SK-N-SH (cell line): Measurements from ENCODE around the gene NEK5. TPM values are rescaled to one million over a fixed set of nuclear protein-coding genes. Genes with fewer than 3 reads are reported as not detected.

Experiments used
- CTCF ChIA-PET: fragments of 300-600, 350-600 bp; formaldehyde crosslinking; extraction: SDS; loops from one replicate; lab custom pipeline; 2021; lab: Yijun Ruan, JAX
- POLR2A ChIA-PET: fragments of 350-600 bp; sonication (Branson Sonifier 250); formaldehyde crosslinking; extraction: SDS; loops from one replicate; lab custom pipeline; 2020; ENCODE audit warnings: antibody characterized with exemption, inconsistent platforms; lab: Yijun Ruan, JAX
- DNase-seq: peaks from one replicate; pipeline ENCODE4 v3.0.0; 2012
- H2AFZ ChIP-seq: fragments of 200-600 bp; sonication (generic); 2 replicates; pipeline ENCODE4 v1.8.1; 2016; ENCODE audit warnings: antibody characterized with exemption, mild to moderate bottlenecking, low read depth
- H3F3A ChIP-seq: fragments of 200-600 bp; sonication (generic); replicated peaks from 2 replicates; pipeline ENCODE3; 2016; ENCODE audit warnings: antibody characterized with exemption, mild to moderate bottlenecking; ENCODE audit not compliant: insufficient read depth
- H3K27ac ChIP-seq, 2 experiments: fragments of 200-500 bp in 1 of 2; fragments of 200-600 bp in 1 of 2; sonication (Bioruptor generic) in 1 of 2; sonication (generic), shearing (Covaris generic) in 1 of 2; 2 replicates each; pipeline versions ENCODE4 v1.5.1 to v1.6.1; 2014 to 2016; ENCODE audit warnings: low read depth in 2 of 2, inconsistent platforms in 1 of 2, low read length in 1 of 2, mild to moderate bottlenecking in 1 of 2, mixed read lengths in 1 of 2
- H3K27me3 ChIP-seq: fragments of 200-600 bp; sonication (generic), shearing (Covaris generic); 2 replicates; pipeline ENCODE4 v1.6.1; 2016; ENCODE audit warnings: mixed run types; ENCODE audit not compliant: insufficient read depth
- H3K36me3 ChIP-seq, 2 experiments: fragments of 200-500 bp in 1 of 2; fragments of 200-600 bp in 1 of 2; sonication (Bioruptor generic) in 1 of 2; sonication (generic) in 1 of 2; replicated peaks in 1 of 2; 2 replicates each; pipeline versions ENCODE3 to v1.5.1; 2014 to 2016; ENCODE audit warnings: low read length in 1 of 2, mild to moderate bottlenecking in 1 of 2; ENCODE audit not compliant: insufficient read depth in 2 of 2, control insufficient read depth in 1 of 2
- H3K4me1 ChIP-seq, 2 experiments: fragments of 200-500 bp in 1 of 2; fragments of 200-600 bp in 1 of 2; sonication (Bioruptor generic) in 1 of 2; sonication (generic), shearing (Covaris generic) in 1 of 2; 2 replicates each; pipeline versions ENCODE4 v1.5.1 to v1.6.1; 2014 to 2016; ENCODE audit warnings: low read depth in 1 of 2, low read length in 1 of 2, mixed run types in 1 of 2; ENCODE audit not compliant: insufficient read depth in 2 of 2, control insufficient read depth in 1 of 2
- H3K4me2 ChIP-seq: fragments of 200-600 bp; sonication (generic), shearing (Covaris generic); 2 replicates; pipeline ENCODE4 v1.6.1; 2017; ENCODE audit warnings: mixed run types
- H3K4me3 ChIP-seq, 2 experiments: fragments of 200-500 bp in 1 of 2; fragments of 200-600 bp in 1 of 2; sonication (Bioruptor generic) in 1 of 2; sonication (generic), shearing (Covaris generic) in 1 of 2; 2 replicates each; pipeline versions ENCODE4 v1.5.1 to v1.8.1; 2014 to 2016; ENCODE audit warnings: low read depth in 2 of 2, inconsistent platforms in 1 of 2, low read length in 1 of 2, mild to moderate bottlenecking in 1 of 2, mixed read lengths in 1 of 2, moderate library complexity in 1 of 2
- H3K79me2 ChIP-seq: fragments of 200-600 bp; sonication (generic); 2 replicates; pipeline ENCODE4 v1.8.1; 2017; ENCODE audit warnings: mild to moderate bottlenecking; ENCODE audit not compliant: insufficient read depth
- H3K9ac ChIP-seq: fragments of 200-600 bp; sonication (generic); 2 replicates; pipeline ENCODE4 v1.6.1; 2017; ENCODE audit warnings: mixed run types
- H3K9me2 ChIP-seq: fragments of 200-600 bp; sonication (generic); 2 replicates; pipeline ENCODE4 v1.6.1; 2017; ENCODE audit warnings: mixed run types
- H3K9me3 ChIP-seq: fragments of 200-600 bp; sonication (generic); 2 replicates; pipeline ENCODE4 v1.6.1; 2017; ENCODE audit warnings: mixed run types, mild to moderate bottlenecking, moderate library complexity
- H4K20me1 ChIP-seq: fragments of 200-600 bp; sonication (generic); 2 replicates; pipeline ENCODE4 v1.6.1; 2017; ENCODE audit warnings: mild to moderate bottlenecking, mixed run types; ENCODE audit not compliant: insufficient read depth
- CHD2 ChIP-seq: fragments of 150-350 bp; IDR thresholded peaks from 2 replicates; pipeline ENCODE4 v1.6.1; 2018; ENCODE audit warnings: low read length; ENCODE audit not compliant: partially characterized antibody
- CTCF ChIP-seq: fragments of 200-600 bp; sonication (generic); IDR thresholded peaks from 2 replicates; pipeline ENCODE4 v1.6.1; 2017; ENCODE audit warnings: antibody characterized with exemption, mild to moderate bottlenecking, moderate library complexity
- FOSL2 ChIP-seq: IDR thresholded peaks from 2 replicates; pipeline ENCODE4 v1.4.0; 2012; ENCODE audit warnings: low read depth, mild to moderate bottlenecking, moderate library complexity, borderline replicate concordance
- FOXJ3 ChIP-seq: sonication (generic); formaldehyde crosslinking; IDR thresholded peaks from 2 replicates; pipeline ENCODE4 v1.5.1; 2020; ENCODE audit warnings: mild to moderate bottlenecking, missing genetic modification reagents
- FOXM1 ChIP-seq: IDR thresholded peaks from 2 replicates; pipeline ENCODE4 v1.4.0; 2012; ENCODE audit warnings: low read depth, mild to moderate bottlenecking
- GATA2 ChIP-seq: sonication (generic); formaldehyde crosslinking; IDR thresholded peaks from 2 replicates; pipeline ENCODE4 v1.5.0; 2020; ENCODE audit warnings: mild to moderate bottlenecking, missing genetic modification reagents
- NFIC ChIP-seq: IDR thresholded peaks from 2 replicates; pipeline ENCODE4 v1.4.0; 2012; ENCODE audit warnings: borderline replicate concordance
- NRF1 ChIP-seq: IDR thresholded peaks from 2 replicates; pipeline ENCODE4 v1.6.1; 2012; ENCODE audit warnings: low read depth, mild to moderate bottlenecking, low read length
- PBX3 ChIP-seq: IDR thresholded peaks from 2 replicates; pipeline ENCODE4; 2012
- REST ChIP-seq: IDR thresholded peaks from 2 replicates; pipeline ENCODE4 v1.6.1; 2012; ENCODE audit warnings: mild to moderate bottlenecking, low read depth, low read length, moderate library complexity
- RFX5 ChIP-seq: IDR thresholded peaks from 2 replicates; pipeline ENCODE4 v1.6.1; 2012; ENCODE audit warnings: mild to moderate bottlenecking, improper control_type of control experiment, low read length
- RXRA ChIP-seq: IDR thresholded peaks from 2 replicates; pipeline ENCODE4 v1.4.0; 2012; ENCODE audit warnings: low read depth, mild to moderate bottlenecking, borderline replicate concordance
- SIN3A ChIP-seq: IDR thresholded peaks from 2 replicates; pipeline ENCODE4 v1.6.1; 2012; ENCODE audit warnings: low read depth, mild to moderate bottlenecking, low read length, moderate library complexity, borderline replicate concordance
- SMC3 ChIP-seq: IDR thresholded peaks from 2 replicates; pipeline ENCODE4 v1.6.1; 2012; ENCODE audit warnings: low read depth, low read length, improper control_type of control experiment
- YY1 ChIP-seq: IDR thresholded peaks from 2 replicates; pipeline ENCODE4 v1.4.0; 2012; ENCODE audit warnings: low read depth, mild to moderate bottlenecking
- WGBS: methylation state at CpG from one replicate; pipeline ENCODE4 v1.1.6; 2017; ENCODE audit warnings: low lambda C conversion rate; 5-methylcytosine and 5-hydroxymethylcytosine counted together
- polyA plus RNA-seq, 3 experiments: library from polyadenylated mRNA; depleted of rRNA; stranded (reverse); fragments of >200 nt; gene quantifications; 2 replicates each; pipeline ENCODE4 v1.2.3, GENCODE V29; 2012

Gene NEK5
- polyA plus RNA-seq, 1 of the 3 experiments (the other 2 are of a cell fraction), result 0.07 TPM

- TF ChIP-seq REST, result no peak
These were observed 18.4 kb upstream of the NEK5 start (continued) for GRCh38 chr13:52147225-52147624.

GRCh38 chr13:52141299-52141698 lies 12.4 kb upstream of the NEK5 start:
- H3K27me3 ChIP-seq, result no peaks in the 10 kb centered on the region
- H4K20me1 ChIP-seq, result no peaks in the 10 kb centered on the region
- CTCF ChIA-PET, result interaction anchor here (1.0 to 3.3 kb wide), 4 partner anchors 14 to 310 kb away, joined by 3 to 21 read pairs (median 4); partner anchors contain the start of gene NEK5
- no peaks in the 10 kb centered on the region for H3K79me2 ChIP-seq
- H3K4me3 ChIP-seq, result no peak overlapping the region
- H3K27ac ChIP-seq, result no peak overlapping the region
- DNase-seq, result no peak
- TF ChIP-seq NRF1 (no peak), PBX3 (no peak), RFX5 (no peak), RXRA (no peak), FOXM1 (no peak), FOXJ3 (CRISPR knock-in tag) (no peak), FOSL2 (no peak), CHD2 (no peak), YY1 (no peak), NFIC (no peak)
- H3K36me3 ChIP-seq, result peaks cover 7 to 27% of the 10 kb centered on the region in 2 experiments
- no peaks in the 10 kb centered on the region for H3K9me2 ChIP-seq
- H2AFZ ChIP-seq, result no peak overlapping the region
- 68% methylated on average over 2 of the region's 2 CpGs for WGBS
- H3K4me2 ChIP-seq, result no peak overlapping the region
- POLR2A ChIA-PET, result no interaction called here
- no peaks in the 10 kb centered on the region for H3K9me3 ChIP-seq
- no peak overlapping the region for H3K9ac ChIP-seq
- no peaks in the 10 kb centered on the region for H3K4me1 ChIP-seq
- H3F3A ChIP-seq, result peaks cover 2% of the 10 kb centered on the region

- POLR2A ChIA-PET, result no interaction called here
- CTCF ChIA-PET, result interaction anchor here (2.5 kb wide), 1 partner anchor 9 kb away, joined by 7 read pairs; the partner anchor contains the start of gene NEK5
- TF ChIP-seq CTCF (no peak), GATA2 (CRISPR knock-in tag) (no peak), SMC3 (no peak), RXRA (no peak), NFIC (no peak), SIN3A (no peak), FOXM1 (no peak), FOSL2 (no peak)
These were observed 8.6 kb upstream of the NEK5 start for GRCh38 chr13:52137489-52137888.

More at GRCh38 chr13:52137489-52137888, 8.6 kb upstream of the NEK5 start:
- Histone ChIP-seq H3K4me1 (no peaks in the 10 kb centered on the region), H3K27me3 (no peaks in the 10 kb centered on the region), H3K9ac (no peak overlapping the region), H3K9me2 (no peaks in the 10 kb centered on the region), H3F3A (peaks cover 4% of the 10 kb centered on the region), H3K4me2 (no peak overlapping the region), H3K4me3 (no peak overlapping the region), H3K27ac (no peak overlapping the region), H3K9me3 (no peaks in the 10 kb centered on the region), H3K79me2 (no peaks in the 10 kb centered on the region), H2AFZ (no peak overlapping the region), H4K20me1 (no peaks in the 10 kb centered on the region), H3K36me3 (peaks cover 29 to 46% of the 10 kb centered on the region in 2 experiments)
- no peak for DNase-seq
- WGBS, result 89% methylated on average over 3 of the region's 3 CpGs
